Prostate gland (tissue), 2 donors: ENCODE results near the gene CENPT. TPM values are rescaled to one million over a fixed set of nuclear protein-coding genes. Genes with fewer than 3 reads are reported as not detected.

Experiments
- DNase-seq: peaks from one replicate; pipeline ENCODE4 v3.0.0-alpha.2; 2019; ENCODE audit warnings: low spot score
- H3K27ac ChIP-seq, 2 donors: fragments of 200-600 bp; sonication (generic); 2 replicates each; pipeline ENCODE4 v1.5.1; 2017 to 2019
- H3K27me3 ChIP-seq: fragments of 200-600 bp; sonication (generic); replicated peaks from 2 replicates; pipeline ENCODE4 v1.5.1; 2019; ENCODE audit not compliant: insufficient read depth
- H3K36me3 ChIP-seq, 2 donors: fragments of 200-600 bp; sonication (generic); 1 replicate in 1 of 2; 2 replicates in 1 of 2; pipeline versions ENCODE4 v1.5.1 to v1.8.1; 2017 to 2019
- H3K4me1 ChIP-seq: fragments of 200-600 bp; sonication (generic); replicated peaks from 2 replicates; pipeline ENCODE4 v1.5.1; 2019
- H3K4me3 ChIP-seq, 2 donors: fragments of 200-600 bp; sonication (generic); 2 replicates each; pipeline ENCODE4 v1.5.1; 2017 to 2019
- H3K9me3 ChIP-seq: fragments of 200-600 bp; sonication (generic); 2 replicates; pipeline ENCODE4 v1.5.1; 2017
- POLR2A ChIP-seq: fragments of 450-650 bp; IDR thresholded peaks from one replicate; pipeline ENCODE4 v1.6.1; 2016; ENCODE audit warnings: antibody characterized with exemption, mild to moderate bottlenecking
- POLR2AphosphoS5 ChIP-seq: sonication (generic); formaldehyde crosslinking; IDR thresholded peaks from one replicate; pipeline ENCODE4 v1.6.1; 2017; ENCODE audit warnings: antibody characterized with exemption
- WGBS: methylation state at CpG from one replicate; pipeline ENCODE4 v1.1.5; 2018; 5-methylcytosine and 5-hydroxymethylcytosine counted together
- intact Hi-C: fragments of 100-400 bp; cut with DNase I; formaldehyde crosslinking; loops from one replicate; pipeline ENCODE4 v1.14.2; 2022
- total RNA-seq, 2 donors: library from RNA; depleted of rRNA; stranded (reverse); fragments of >200 nt; gene quantifications; one replicate each; pipeline ENCODE4 v1.1.0, GENCODE V29; 2016
- TF ChIP-seq, protein P1 (sequence below), 4 experiments: fragments of 200-600 bp in 2 of 4; fragments of 450-650 bp in 2 of 4; sonication (generic) in 2 of 4; IDR thresholded peaks; 1 replicate in 3 of 4; 2 replicates in 1 of 4; pipeline ENCODE4 v1.5.1; 2016 to 2019; ENCODE audit warnings: antibody characterized with exemption in 4 of 4, mild to moderate bottlenecking in 2 of 4, moderate library complexity in 2 of 4

CENPT gene
- total RNA-seq, 2 donors from 2014 or later = 28.1 to 69.2 TPM

DNA sequence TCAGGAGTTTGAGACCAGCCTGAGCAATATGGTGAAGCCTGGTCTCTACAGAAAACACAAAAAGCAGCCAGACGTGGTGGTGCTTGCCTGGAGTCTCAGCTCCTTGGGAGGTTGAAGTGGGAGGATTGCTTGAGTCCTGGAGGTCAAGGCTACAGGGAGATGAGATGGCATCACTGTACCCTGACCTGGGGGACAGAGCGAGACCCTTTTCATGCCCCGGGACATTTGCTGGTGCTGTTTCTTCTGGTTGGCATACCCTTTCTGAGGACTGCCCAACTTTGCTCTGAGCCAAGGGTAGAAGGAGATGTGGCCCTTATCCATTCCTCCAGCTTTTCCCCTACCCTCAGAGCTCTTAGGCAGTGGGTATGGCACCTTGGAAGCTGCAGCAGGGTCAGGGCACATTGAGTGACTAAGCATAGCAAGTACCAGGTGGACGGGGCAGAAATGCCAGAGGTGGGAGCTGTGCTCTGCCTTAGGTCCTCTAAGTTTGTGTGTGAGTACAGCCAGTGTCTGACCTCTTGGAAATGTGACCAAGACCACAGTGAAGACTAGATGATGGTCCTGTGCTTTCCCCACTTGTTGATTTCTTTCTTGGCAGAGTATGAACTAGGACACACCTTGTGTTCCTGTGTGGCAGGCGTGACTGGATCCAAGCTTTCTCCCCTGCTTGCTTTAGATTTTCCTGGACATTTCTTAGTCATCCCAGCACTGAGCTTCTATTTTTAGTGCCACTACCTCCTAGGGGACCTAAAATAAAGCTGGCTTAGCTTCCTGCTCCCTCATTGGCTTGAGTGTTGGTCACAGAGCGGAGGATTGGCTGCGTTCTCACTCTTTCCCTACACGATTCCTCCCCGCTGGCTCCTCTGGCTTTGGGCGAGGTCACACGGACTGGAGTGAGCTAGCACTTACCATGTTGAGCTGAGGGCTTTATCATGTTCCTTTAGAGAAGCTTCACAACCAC lies 15.4 kb upstream of the CENPT start:
- no peaks in the 10 kb centered on the region for H3K4me1 ChIP-seq
- TF ChIP-seq POLR2AphosphoS5 (no peak), POLR2A (no peak)
- TF ChIP-seq, protein P1, sequence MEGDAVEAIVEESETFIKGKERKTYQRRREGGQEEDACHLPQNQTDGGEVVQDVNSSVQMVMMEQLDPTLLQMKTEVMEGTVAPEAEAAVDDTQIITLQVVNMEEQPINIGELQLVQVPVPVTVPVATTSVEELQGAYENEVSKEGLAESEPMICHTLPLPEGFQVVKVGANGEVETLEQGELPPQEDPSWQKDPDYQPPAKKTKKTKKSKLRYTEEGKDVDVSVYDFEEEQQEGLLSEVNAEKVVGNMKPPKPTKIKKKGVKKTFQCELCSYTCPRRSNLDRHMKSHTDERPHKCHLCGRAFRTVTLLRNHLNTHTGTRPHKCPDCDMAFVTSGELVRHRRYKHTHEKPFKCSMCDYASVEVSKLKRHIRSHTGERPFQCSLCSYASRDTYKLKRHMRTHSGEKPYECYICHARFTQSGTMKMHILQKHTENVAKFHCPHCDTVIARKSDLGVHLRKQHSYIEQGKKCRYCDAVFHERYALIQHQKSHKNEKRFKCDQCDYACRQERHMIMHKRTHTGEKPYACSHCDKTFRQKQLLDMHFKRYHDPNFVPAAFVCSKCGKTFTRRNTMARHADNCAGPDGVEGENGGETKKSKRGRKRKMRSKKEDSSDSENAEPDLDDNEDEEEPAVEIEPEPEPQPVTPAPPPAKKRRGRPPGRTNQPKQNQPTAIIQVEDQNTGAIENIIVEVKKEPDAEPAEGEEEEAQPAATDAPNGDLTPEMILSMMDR (IDR thresholded peaks at IDR 0.05) = no peak
- H3K4me3 ChIP-seq = no peak overlapping the region
- 73% methylated on average over 11 of the region's 11 CpGs for WGBS
- H3K36me3 ChIP-seq = peaks cover 0 to 6% of the 10 kb centered on the region in 2 donors
- no peaks in the 10 kb centered on the region for H3K27me3 ChIP-seq
- no peaks in the 10 kb centered on the region for H3K9me3 ChIP-seq
- intact Hi-C loops = no loop called here
- no peak overlapping the region for H3K27ac ChIP-seq
- DNase-seq = no peak

GRCh38 chr16:67861877-67862276 lies 14.4 kb upstream of the CENPT start:
- TF ChIP-seq POLR2A (no peak), POLR2AphosphoS5 (no peak)
- TF ChIP-seq, protein P1 (IDR thresholded peaks at IDR 0.05) = no peak
- intact Hi-C loops = no loop called here
- Histone ChIP-seq H3K27me3 (no peaks in the 10 kb centered on the region), H3K9me3 (no peaks in the 10 kb centered on the region), H3K36me3 (peaks cover 0 to 1% of the 10 kb centered on the region in 2 donors), H3K4me1 (peaks cover 4% of the 10 kb centered on the region), H3K27ac (no peak overlapping the region), H3K4me3 (no peak overlapping the region)
- DNase-seq = no peak
- WGBS = 94% methylated on average over 6 of the region's 6 CpGs

DNA sequence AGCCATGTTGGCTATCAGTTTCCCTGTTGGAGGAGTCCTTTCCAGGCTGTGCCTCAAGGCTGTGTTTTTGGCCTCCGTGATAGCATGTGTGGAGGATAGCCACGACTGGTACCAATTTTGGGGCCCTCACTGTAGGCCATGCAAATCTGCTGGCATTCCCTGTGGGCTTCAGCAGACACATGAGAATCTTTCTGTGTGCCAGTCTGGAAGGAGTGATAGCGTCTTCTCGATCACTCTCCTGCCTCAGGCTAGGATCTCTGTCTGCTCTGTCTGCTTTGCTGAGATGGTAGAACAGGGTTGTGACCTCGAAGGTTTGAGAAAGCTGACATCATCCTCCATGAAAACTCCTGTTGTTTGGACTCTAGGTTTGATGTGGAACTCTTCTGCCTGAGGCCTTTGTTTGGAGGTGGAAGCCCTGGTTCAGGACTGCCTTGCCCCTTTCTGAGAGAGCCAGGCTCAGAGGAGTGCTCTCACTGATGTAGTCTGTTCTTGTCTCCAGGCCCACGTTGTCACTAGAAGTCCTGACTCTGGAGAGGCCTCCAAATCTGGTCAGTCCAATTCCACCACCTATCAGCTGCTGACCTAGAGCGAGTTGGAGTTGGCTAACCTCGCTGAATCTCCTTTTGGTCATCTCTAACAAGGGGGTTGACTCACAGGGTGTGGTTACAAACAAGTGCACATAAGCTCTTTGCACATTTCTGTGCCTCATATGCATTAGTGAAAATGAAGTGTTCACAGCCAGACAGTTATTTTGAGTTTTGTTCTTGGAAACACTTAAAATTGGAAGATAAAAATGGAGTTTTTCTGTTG lies 13.3 kb upstream of the CENPT start:
- no peak for DNase-seq
- intact Hi-C loops = no loop called here
- Histone ChIP-seq H3K27me3 (no peaks in the 10 kb centered on the region), H3K36me3 (no peaks in the 10 kb centered on the region), H3K4me1 (peaks cover 4% of the 10 kb centered on the region), H3K4me3 (no peak overlapping the region), H3K27ac (no peak overlapping the region), H3K9me3 (no peaks in the 10 kb centered on the region)
- WGBS = 91% methylated on average over 8 of the region's 8 CpGs
- TF ChIP-seq POLR2A (no peak), POLR2AphosphoS5 (no peak)
- TF ChIP-seq, protein P1 (IDR thresholded peaks at IDR 0.05) = no peak

DNA sequence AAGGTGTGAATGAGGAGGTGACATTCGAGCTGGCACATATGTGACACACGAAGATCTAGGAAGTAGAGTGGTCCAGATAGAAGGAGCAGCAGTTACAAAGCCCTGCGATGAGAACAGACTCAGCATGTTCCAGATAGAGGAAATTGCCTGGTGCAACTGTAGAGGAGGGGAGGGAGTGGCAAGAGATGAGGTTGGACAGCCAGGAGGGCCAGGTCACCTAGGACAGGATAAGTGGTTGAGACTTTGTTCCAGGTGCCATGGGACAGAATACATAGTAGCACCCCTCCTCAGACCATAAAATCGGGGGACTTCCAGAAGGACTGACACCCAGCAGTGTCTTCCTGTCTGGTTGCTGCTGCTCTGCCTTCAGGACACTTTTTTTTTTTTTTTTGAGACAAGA lies 11.0 kb upstream of the CENPT start:
- 72% methylated on average over 4 of the region's 4 CpGs for WGBS
- intact Hi-C loops = no loop called here
- no peak for TF ChIP-seq POLR2AphosphoS5
- Histone ChIP-seq H3K4me3 (no peak overlapping the region), H3K36me3 (no peaks in the 10 kb centered on the region), H3K9me3 (no peaks in the 10 kb centered on the region), H3K27me3 (no peaks in the 10 kb centered on the region), H3K4me1 (peaks cover 4% of the 10 kb centered on the region), H3K27ac (no peak overlapping the region)
- DNase-seq = no peak

DNA sequence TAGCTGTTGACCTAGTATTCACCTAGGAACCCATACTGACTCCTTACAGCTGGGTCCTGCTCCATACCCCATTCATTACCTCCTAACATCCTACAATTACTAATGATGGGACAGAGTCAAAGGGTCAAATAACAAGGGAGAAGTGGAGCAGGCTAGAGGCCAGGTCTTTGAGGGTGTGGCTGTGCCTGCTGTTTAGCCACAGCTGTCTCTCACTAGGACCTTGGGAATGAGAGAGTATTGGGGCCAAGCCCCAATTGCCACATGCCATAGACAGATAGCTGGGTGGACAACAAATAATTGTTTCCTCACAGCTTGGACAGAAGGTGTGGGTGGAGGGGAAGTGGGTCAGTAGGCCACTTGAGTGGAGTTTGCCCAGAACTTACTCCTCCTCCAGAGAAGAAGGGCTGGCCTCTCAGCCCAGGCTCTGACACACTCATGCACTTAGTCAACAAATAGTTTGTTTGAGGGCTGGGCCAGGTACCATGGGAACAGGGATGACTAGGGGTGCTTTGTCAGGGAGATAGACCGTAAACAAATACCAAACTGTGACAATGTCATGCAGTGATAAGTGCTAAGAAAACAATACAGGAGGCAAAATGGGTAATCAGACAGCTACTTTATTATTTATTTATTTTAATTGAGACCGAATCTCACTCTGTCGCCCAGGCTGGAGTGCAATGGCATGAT lies 10.2 kb upstream of the CENPT start:
- WGBS = 51% methylated on average over 3 of the region's 3 CpGs
- H3K4me3 ChIP-seq = no peak overlapping the region
- no peaks in the 10 kb centered on the region for H3K27me3 ChIP-seq
- peaks cover 4% of the 10 kb centered on the region for H3K4me1 ChIP-seq
- DNase-seq = peak; percentile 40
- no peaks in the 10 kb centered on the region for H3K36me3 ChIP-seq
- H3K27ac ChIP-seq = no peak overlapping the region
- H3K9me3 ChIP-seq = no peaks in the 10 kb centered on the region
- TF ChIP-seq POLR2A (no peak), POLR2AphosphoS5 (no peak)
- TF ChIP-seq, protein P1 (IDR thresholded peaks at IDR 0.05) = no peak
- intact Hi-C loops = no loop called here
